Measurements from ENCODE around the gene C12orf54. TPM values are rescaled to one million over a fixed set of nuclear protein-coding genes. Genes with fewer than 3 reads are reported as not detected.

Gene C12orf54
- total and polyA plus RNA-seq, 2 experiments from 2014 or later: 0.34 TPM; not detected in 1

- Histone ChIP-seq H3K36me3 (replicated peaks; ENCODE audit: insufficient read depth, low read depth) (no peaks in the 10 kb centered on the region), H3K9me2 (replicated peaks; ENCODE audit: insufficient read depth) (no peaks in the 10 kb centered on the region), H3K4me2 (no peak overlapping the region), H3K9me3 (ENCODE audit: low read depth) (no peaks in the 10 kb centered on the region), H2AFZ (no peak overlapping the region), H3K4me1 (ENCODE audit: insufficient read depth) (no peaks in the 10 kb centered on the region), H3K4me3 (no peak overlapping the region), H3K27me3 (no peaks in the 10 kb centered on the region), H4K20me1 (ENCODE audit: insufficient read depth, poor library complexity, severe bottlenecking) (no peaks in the 10 kb centered on the region), H3K27ac (no peak overlapping the region), H3K79me2 (no peaks in the 10 kb centered on the region)
- 81% methylated on average over 3 of the region's 3 CpGs for WGBS (ENCODE audit: low lambda C conversion rate, missing lambda C conversion rate)
- TF ChIP-seq CTCF (IDR thresholded peaks at IDR 0.05; ENCODE audit: poor library complexity) (no peak), EZH2 (IDR thresholded peaks at IDR 0.05; ENCODE audit: borderline replicate concordance) (no peak), EZH2phosphoT487 (IDR thresholded peaks at IDR 0.05; ENCODE audit: low read depth, severe bottlenecking, unreplicated experiment) (no peak)
- no peak for DNase-seq (ENCODE audit: low spot score)
These were observed 36.8 kb upstream of the C12orf54 start for GRCh38 chr12:48445538-48445937.

GRCh38 chr12:48446161-48446776, 36.0 kb upstream of the C12orf54 start:
- 69% methylated on average over 4 of the region's 4 CpGs for WGBS (ENCODE audit: low lambda C conversion rate, missing lambda C conversion rate)
- H3K27ac ChIP-seq: no peak overlapping the region

GRCh38 chr12:48447755-48448154, 34.5 kb upstream of the C12orf54 start:
- DNase-seq (ENCODE audit: low spot score): no peak
- H3K79me2 ChIP-seq: no peaks in the 10 kb centered on the region
- H3K4me2 ChIP-seq: no peak overlapping the region
- no peak overlapping the region for H3K4me3 ChIP-seq
- H2AFZ ChIP-seq: no peak overlapping the region
- no peaks in the 10 kb centered on the region for H3K4me1 ChIP-seq (ENCODE audit: insufficient read depth)
- TF ChIP-seq EZH2phosphoT487 (IDR thresholded peaks at IDR 0.05; ENCODE audit: low read depth, severe bottlenecking, unreplicated experiment) (no peak), EZH2 (IDR thresholded peaks at IDR 0.05; ENCODE audit: borderline replicate concordance) (no peak), CTCF (IDR thresholded peaks at IDR 0.05; ENCODE audit: poor library complexity) (no peak)
- no peaks in the 10 kb centered on the region for H3K27me3 ChIP-seq
- no peaks in the 10 kb centered on the region for H3K9me2 ChIP-seq (replicated peaks; ENCODE audit: insufficient read depth)
- H3K36me3 ChIP-seq (replicated peaks; ENCODE audit: insufficient read depth, low read depth): no peaks in the 10 kb centered on the region
- WGBS (ENCODE audit: low lambda C conversion rate, missing lambda C conversion rate): 59% methylated on average over 1 of the region's 1 CpG
- H3K9me3 ChIP-seq (ENCODE audit: low read depth): no peaks in the 10 kb centered on the region
- no peaks in the 10 kb centered on the region for H4K20me1 ChIP-seq (ENCODE audit: insufficient read depth, poor library complexity, severe bottlenecking)
- no peak overlapping the region for H3K27ac ChIP-seq

More at GRCh38 chr12:48446161-48446776, 36.0 kb upstream of the C12orf54 start:
- no peak for DNase-seq (ENCODE audit: low spot score)
- no peaks in the 10 kb centered on the region for H3K79me2 ChIP-seq
- no peaks in the 10 kb centered on the region for H3K27me3 ChIP-seq
- no peaks in the 10 kb centered on the region for H3K9me2 ChIP-seq (replicated peaks; ENCODE audit: insufficient read depth)
- no peak for TF ChIP-seq CTCF (IDR thresholded peaks at IDR 0.05; ENCODE audit: poor library complexity)
- TF ChIP-seq EZH2phosphoT487 (IDR thresholded peaks at IDR 0.05; ENCODE audit: low read depth, severe bottlenecking, unreplicated experiment): no peak
- TF ChIP-seq EZH2 (IDR thresholded peaks at IDR 0.05; ENCODE audit: borderline replicate concordance): no peak
- H3K36me3 ChIP-seq (replicated peaks; ENCODE audit: insufficient read depth, low read depth): no peaks in the 10 kb centered on the region
- H3K9me3 ChIP-seq (ENCODE audit: low read depth): no peaks in the 10 kb centered on the region
- H3K4me1 ChIP-seq (ENCODE audit: insufficient read depth): no peaks in the 10 kb centered on the region
- no peak overlapping the region for H3K4me2 ChIP-seq
- no peak overlapping the region for H2AFZ ChIP-seq
- no peak overlapping the region for H3K4me3 ChIP-seq
- H4K20me1 ChIP-seq (ENCODE audit: insufficient read depth, poor library complexity, severe bottlenecking): no peaks in the 10 kb centered on the region
